GM19351 (cell line): ENCODE results near the gene RMP24.

Source experiments
- ATAC-seq: cut with Tn5 transposase; IDR thresholded peaks from one replicate; pipeline ENCODE4 v1.9.1; 2021; ENCODE audit warnings: mild to moderate bottlenecking, moderate library complexity; ENCODE audit not compliant: unreplicated experiment

RMP24 gene

GRCh38 chr18:35972197-35973000, at the start of gene RMP24:
Gene RMP24 (plus strand): TSS chr18:35972679.
- peak; percentile 90 for ATAC-seq

GRCh38 chr18:35923939-35924684, 48.4 kb upstream of the RMP24 start:
- ATAC-seq: no peak

GRCh38 chr18:35926884-35927283, 45.6 kb upstream of the RMP24 start:
- no peak for ATAC-seq

GRCh38 chr18:35927430-35927829, 45.0 kb upstream of the RMP24 start:
- no peak for ATAC-seq

GRCh38 chr18:35933982-35934381, 38.5 kb upstream of the RMP24 start:
- ATAC-seq: no peak

GRCh38 chr18:35934891-35935290, 37.6 kb upstream of the RMP24 start:
- no peak for ATAC-seq

- ATAC-seq: no peak
Measured at GRCh38 chr18:35935805-35936204, 36.7 kb upstream of the RMP24 start.

GRCh38 chr18:35936951-35937350, 35.5 kb upstream of the RMP24 start:
- ATAC-seq: no peak

GRCh38 chr18:35938158-35938557, 34.3 kb upstream of the RMP24 start:
- no peak for ATAC-seq

- ATAC-seq: no peak
Measured at GRCh38 chr18:35938562-35938961, 33.9 kb upstream of the RMP24 start.

- no peak for ATAC-seq
Measured at GRCh38 chr18:35939138-35939537, 33.3 kb upstream of the RMP24 start.

GRCh38 chr18:35941299-35941698, 31.2 kb upstream of the RMP24 start:
- no peak for ATAC-seq

GRCh38 chr18:35942133-35942532, 30.3 kb upstream of the RMP24 start:
- ATAC-seq: no peak

GRCh38 chr18:35942661-35943060, 29.8 kb upstream of the RMP24 start:
- no peak for ATAC-seq

GRCh38 chr18:35948080-35948479, 24.4 kb upstream of the RMP24 start:
- no peak for ATAC-seq

GRCh38 chr18:35949090-35949489, 23.4 kb upstream of the RMP24 start:
- ATAC-seq: no peak

GRCh38 chr18:35949903-35950627, 22.4 kb upstream of the RMP24 start:
- peak; percentile 52 for ATAC-seq

- no peak for ATAC-seq
Measured at GRCh38 chr18:35950628-35950982, 21.9 kb upstream of the RMP24 start.

GRCh38 chr18:35953688-35954087, 18.8 kb upstream of the RMP24 start:
- ATAC-seq: peak; percentile 75

GRCh38 chr18:35956226-35956625, 16.3 kb upstream of the RMP24 start:
- ATAC-seq: no peak

- ATAC-seq: no peak
Measured at GRCh38 chr18:35962320-35962719, 10.2 kb upstream of the RMP24 start.

GRCh38 chr18:35964319-35964718, 8.2 kb upstream of the RMP24 start:
- ATAC-seq: no peak
